ACC112 (cell line): ENCODE results near the gene ULK3.

Experiments
- H2AFZ ChIP-seq: fragments of 200-600 bp; sonication (generic); one replicate; pipeline ENCODE4 v1.6.0; 2017; ENCODE audit warnings: antibody characterized with exemption, low read length; ENCODE audit not compliant: unreplicated experiment
- H3K27ac ChIP-seq: fragments of 200-600 bp; sonication (generic); 2 replicates; pipeline ENCODE4 v1.5.1; 2014; ENCODE audit warnings: low read depth, mild to moderate bottlenecking, antibody characterized with exemption, low read length, moderate library complexity
- H3K27me3 ChIP-seq: fragments of 200-600 bp; sonication (generic); 2 replicates; pipeline ENCODE4 v1.6.1; 2014; ENCODE audit warnings: mild to moderate bottlenecking, antibody characterized with exemption, low read length, moderate library complexity, mixed read lengths; ENCODE audit not compliant: insufficient read depth
- H3K36me3 ChIP-seq: fragments of 200-600 bp; sonication (generic); 2 replicates; pipeline ENCODE4 v1.6.1; 2016; ENCODE audit warnings: mild to moderate bottlenecking, antibody characterized with exemption, low read length, moderate library complexity, mixed read lengths; ENCODE audit not compliant: insufficient read depth
- H3K4me1 ChIP-seq: fragments of 200-600 bp; sonication (generic); one replicate; pipeline ENCODE4 v1.6.1; 2016; ENCODE audit warnings: low read length, mixed read lengths; ENCODE audit not compliant: insufficient read depth, unreplicated experiment, control insufficient read depth
- H3K4me3 ChIP-seq: fragments of 200-600 bp; sonication (generic); 2 replicates; pipeline ENCODE4 v1.5.1; 2014; ENCODE audit warnings: mild to moderate bottlenecking, low read depth, low read length
- H3K79me2 ChIP-seq: fragments of 200-600 bp; sonication (generic); one replicate; pipeline ENCODE4 v1.6.0; 2016; ENCODE audit warnings: low read length; ENCODE audit not compliant: control insufficient read depth, unreplicated experiment, insufficient read depth

Gene ULK3

DNA sequence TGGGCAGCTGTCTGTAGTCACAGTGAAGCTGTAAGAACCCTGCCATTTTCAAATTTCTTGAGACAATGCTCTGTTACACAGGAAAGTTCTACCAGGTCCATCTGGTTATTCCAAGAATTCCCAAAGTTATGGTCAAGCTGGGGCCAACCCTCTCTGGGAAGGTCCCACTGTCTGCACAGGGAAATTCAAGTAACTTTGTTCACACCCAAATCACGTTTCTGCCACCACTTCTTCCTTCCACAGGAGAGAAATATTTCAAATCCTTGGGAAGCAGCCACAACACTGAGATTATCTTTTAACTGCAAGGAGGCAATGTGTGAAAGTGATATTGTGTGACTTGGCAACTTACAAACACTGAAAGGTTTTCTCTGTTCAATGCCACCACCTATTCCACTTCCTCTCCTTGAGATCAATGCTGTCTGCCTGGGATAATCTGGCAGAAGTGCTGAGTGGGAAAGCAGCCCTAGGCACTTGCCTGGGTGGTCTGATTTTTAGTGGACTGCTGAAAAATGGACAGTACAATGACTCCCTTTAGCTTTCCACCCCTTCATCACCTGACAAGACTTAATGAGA, 24.6 kb upstream of the ULK3 start:
- Histone ChIP-seq H3K4me1 (peaks cover 10% of the 10 kb centered on the region), H3K4me3 (no peak overlapping the region), H3K79me2 (peaks cover 57% of the 10 kb centered on the region), H3K36me3 (peaks cover 9% of the 10 kb centered on the region; the same call in 1 of the 2 replicates), H2AFZ (no peak overlapping the region), H3K27me3 (no peaks in the 10 kb centered on the region), H3K27ac (no peak overlapping the region)

DNA sequence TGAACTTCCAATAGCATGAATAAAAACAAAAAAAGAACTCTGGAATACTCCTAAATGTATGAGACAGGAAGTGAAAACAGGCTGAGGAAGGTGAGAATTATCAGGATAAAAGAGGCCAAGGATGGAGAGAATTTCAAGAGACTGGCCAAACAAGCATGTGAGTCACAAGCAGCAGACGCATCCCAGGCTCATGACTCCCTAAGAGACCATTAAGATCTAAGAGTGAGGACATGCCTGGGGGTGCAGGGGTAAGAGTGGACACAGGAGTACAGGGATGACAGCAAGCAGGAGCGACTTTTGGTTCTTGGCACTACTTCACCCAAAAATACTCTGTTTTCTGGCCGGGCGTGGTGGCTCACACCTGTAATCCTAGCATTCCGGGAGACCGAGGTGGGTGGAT, 23.1 kb upstream of the ULK3 start:
- H2AFZ ChIP-seq = no peak overlapping the region
- no peak overlapping the region for H3K27ac ChIP-seq
- H3K4me3 ChIP-seq = no peak overlapping the region
- H3K79me2 ChIP-seq = peaks cover 48% of the 10 kb centered on the region
- H3K27me3 ChIP-seq = no peaks in the 10 kb centered on the region
- H3K4me1 ChIP-seq = peaks cover 10% of the 10 kb centered on the region
- H3K36me3 ChIP-seq = peaks cover 9% of the 10 kb centered on the region; the same call in 1 of the 2 replicates

DNA sequence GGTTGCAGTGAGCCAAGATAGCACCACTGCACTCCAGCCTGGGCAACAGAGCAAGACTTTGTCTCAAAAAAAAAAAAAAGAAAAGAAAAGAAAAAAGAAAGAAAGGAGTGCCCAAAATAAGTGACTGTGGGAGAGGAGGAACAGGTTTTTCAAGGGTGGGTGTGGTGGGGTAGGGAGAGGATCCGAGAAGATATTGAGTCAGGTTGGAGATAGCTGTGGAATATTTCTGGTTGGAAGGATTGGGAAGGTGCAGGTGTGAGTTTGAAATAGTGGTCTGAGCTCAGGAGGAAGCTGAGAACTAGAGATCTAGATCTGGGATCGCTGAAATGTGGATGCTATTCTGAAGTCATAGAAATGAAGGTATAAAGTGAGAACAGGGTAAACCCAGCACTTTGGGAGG, 22.4 kb upstream of the ULK3 start:
- H3K27me3 ChIP-seq = no peaks in the 10 kb centered on the region
- H3K36me3 ChIP-seq = peaks cover 9% of the 10 kb centered on the region; the same call in 1 of the 2 replicates
- no peak overlapping the region for H2AFZ ChIP-seq
- H3K4me3 ChIP-seq = no peak overlapping the region
- peaks cover 40% of the 10 kb centered on the region for H3K79me2 ChIP-seq
- peaks cover 10% of the 10 kb centered on the region for H3K4me1 ChIP-seq
- no peak overlapping the region for H3K27ac ChIP-seq

DNA sequence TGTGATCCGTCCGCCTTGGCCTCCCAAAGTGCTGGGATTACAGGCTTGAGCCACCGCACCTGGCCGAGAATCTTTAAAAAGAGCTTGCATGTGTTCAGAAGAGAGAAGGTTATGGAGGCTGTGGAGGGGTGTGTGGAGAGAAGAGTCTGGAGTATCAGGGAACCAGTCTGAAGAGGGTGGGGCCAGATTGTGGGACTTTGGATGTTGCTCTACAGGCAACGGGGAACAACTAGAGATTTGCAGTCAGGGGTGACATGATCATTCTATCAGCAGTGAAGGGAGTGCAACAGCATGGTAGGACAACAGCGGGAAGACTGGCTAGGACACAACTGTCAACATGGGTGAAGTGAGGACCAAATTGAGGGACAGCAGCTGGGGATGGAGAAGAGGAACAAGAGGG, 21.3 kb upstream of the ULK3 start:
- H3K27ac ChIP-seq = no peak overlapping the region
- H2AFZ ChIP-seq = no peak overlapping the region
- peaks cover 10% of the 10 kb centered on the region for H3K4me1 ChIP-seq
- H3K4me3 ChIP-seq = no peak overlapping the region
- no peaks in the 10 kb centered on the region for H3K27me3 ChIP-seq
- H3K79me2 ChIP-seq = peaks cover 34% of the 10 kb centered on the region
- H3K36me3 ChIP-seq = peaks cover 9% of the 10 kb centered on the region; the same call in 1 of the 2 replicates

DNA sequence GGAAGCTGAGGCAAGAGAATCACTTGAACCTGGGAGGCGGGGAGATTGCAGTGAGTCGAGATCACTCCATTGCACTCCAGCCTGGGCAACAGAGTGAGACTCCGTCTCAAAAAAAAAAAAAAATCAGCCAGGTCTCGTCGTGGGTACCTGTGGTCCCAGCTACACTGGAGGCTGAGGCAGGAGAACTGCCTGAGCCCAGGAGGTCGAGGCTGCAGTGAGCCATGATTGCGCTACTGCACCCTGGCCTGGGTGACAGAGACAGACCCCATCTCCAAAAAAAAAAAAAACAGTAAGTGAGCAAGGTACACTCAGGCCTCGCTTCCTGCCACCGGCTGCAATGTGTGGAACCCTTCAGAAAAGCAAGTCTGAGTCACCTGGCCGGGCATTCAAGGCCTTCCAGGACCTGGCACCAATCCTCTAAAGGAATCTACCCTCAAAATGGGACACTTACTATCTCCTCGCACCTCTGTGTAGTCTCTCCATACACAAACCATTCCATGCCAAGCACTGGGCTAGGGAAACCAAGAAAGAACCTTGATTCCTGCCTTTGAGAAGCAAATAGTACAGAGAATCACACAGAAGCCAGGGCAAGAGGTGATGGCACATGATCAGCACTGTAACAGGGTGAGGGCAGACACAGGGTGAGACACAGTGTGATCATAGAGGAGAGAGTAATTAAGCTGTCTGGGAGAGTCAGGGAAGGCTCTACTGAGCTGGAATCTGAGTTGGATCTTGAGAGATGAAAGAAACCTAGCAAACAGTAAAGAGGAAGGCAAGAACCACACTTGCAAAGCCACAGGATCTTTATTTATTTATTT, 20.5 kb upstream of the ULK3 start:
- H3K79me2 ChIP-seq = peaks cover 32% of the 10 kb centered on the region
- no peak overlapping the region for H3K4me3 ChIP-seq
- no peak overlapping the region for H3K27ac ChIP-seq
- H3K4me1 ChIP-seq = peaks cover 10% of the 10 kb centered on the region
- H2AFZ ChIP-seq = no peak overlapping the region
- peaks cover 9% of the 10 kb centered on the region; the same call in 1 of the 2 replicates for H3K36me3 ChIP-seq
- H3K27me3 ChIP-seq = no peaks in the 10 kb centered on the region

DNA sequence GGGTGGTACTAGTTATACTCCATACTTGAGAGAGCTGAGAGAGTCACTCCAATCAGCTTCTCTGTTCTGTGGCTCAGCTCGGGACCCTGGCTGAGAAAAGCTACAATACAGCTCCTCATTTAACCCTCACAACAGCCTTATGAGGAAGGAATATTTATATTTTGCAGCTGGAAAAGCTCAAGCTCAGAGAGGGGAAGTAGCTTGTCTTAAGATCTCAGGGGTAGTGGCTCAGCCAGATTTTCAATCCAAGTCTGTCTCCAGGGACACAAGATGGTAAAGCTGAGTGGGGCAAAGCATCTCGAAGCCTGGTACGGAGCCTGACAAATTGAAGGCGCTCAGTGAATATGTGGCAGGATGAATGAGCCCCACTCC, 15.4 kb upstream of the ULK3 start:
- no peaks in the 10 kb centered on the region for H3K27me3 ChIP-seq
- H3K79me2 ChIP-seq = peaks cover 12% of the 10 kb centered on the region
- H3K36me3 ChIP-seq = no peaks in the 10 kb centered on the region
- H2AFZ ChIP-seq = no peak overlapping the region
- peaks cover 1% of the 10 kb centered on the region for H3K4me1 ChIP-seq
- H3K27ac ChIP-seq = no peak overlapping the region
- H3K4me3 ChIP-seq = no peak overlapping the region

DNA sequence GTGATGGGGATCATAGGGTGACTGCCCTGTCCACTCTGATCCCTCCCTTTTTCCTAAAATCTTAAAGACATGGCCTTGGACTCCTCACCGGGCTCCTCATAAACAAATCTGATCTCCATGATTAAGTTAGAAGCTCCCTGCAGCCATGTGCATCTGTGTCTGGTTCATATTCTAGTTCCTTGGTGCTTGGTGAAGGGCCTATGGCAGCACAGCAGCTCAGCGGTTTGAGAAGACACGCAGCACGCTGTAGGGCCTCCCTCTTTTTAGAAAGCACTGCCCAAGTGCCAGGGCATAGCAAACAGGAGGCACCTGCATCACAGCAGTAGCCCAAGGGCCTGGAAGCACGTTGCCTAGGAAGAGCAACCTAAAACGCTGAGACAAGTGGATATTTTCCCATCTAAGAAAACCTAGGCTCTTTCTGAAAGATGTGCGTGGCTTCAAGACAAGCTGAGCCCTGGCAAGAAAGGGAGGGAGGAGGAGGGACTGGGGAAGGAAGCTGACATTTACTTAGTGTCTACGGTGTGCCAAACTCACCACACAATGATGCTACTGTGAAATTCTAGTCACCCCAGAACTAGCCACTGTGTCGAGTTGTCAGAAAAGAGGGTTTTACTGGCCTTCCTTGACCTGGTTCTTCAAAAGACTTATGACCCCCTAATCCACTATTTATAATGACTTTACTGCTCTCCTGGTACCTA, 14.9 kb upstream of the ULK3 start:
- Histone ChIP-seq H3K4me1 (no peaks in the 10 kb centered on the region), H3K36me3 (no peaks in the 10 kb centered on the region), H2AFZ (no peak overlapping the region), H3K27me3 (no peaks in the 10 kb centered on the region), H3K4me3 (no peak overlapping the region), H3K79me2 (peaks cover 12% of the 10 kb centered on the region), H3K27ac (no peak overlapping the region)

DNA sequence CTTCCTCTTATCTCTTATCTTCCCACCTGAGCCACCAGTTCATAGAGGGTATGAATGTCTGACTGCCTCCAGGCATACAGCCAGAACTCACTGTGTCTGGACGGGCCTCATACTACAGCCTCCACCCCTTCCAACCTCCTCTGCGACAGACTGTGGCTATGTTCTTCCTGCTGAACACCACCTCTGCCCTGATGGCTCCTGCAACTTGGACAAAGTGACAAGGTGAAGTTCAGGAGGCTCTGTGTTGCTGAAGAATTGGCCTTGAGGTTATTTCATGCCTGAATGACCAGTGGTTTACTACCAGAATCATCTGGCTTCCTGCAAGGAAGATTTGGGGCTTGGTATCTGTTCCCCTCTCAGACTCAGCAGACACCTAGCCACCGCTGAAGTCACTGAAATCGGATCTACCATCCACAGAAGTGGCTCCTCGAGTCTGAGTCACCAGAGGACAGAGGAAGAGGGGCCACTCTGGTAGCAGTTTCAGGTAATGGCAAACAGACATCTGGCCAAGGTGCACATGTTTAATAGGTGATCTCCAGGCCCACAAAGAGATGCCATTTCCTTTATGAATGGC, 14.2 kb upstream of the ULK3 start:
- Histone ChIP-seq H2AFZ (no peak overlapping the region), H3K4me3 (no peak overlapping the region), H3K79me2 (peaks cover 12% of the 10 kb centered on the region), H3K27ac (no peak overlapping the region), H3K36me3 (peaks cover 3% of the 10 kb centered on the region; the same call in 1 of the 2 replicates), H3K4me1 (no peaks in the 10 kb centered on the region), H3K27me3 (no peaks in the 10 kb centered on the region)

DNA sequence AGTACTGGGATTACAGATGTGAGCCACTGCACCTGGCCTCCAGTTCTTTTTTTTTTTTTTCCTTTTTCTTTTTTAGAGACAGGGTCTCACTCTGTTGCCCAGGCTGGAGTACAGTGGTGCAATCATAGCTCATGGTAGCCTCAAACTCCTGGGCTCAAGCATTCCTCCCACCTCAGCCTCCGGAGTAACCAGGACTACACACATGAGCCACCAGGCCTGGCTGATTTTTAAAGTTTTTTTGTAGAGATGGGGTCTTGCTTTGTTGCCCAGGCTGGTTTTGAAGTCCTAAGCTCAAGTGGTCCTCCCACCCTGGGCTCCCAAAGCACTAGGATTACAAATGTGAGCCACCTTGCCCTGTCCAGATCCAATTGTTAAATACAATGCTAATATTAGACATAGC, 13.6 kb upstream of the ULK3 start:
- Histone ChIP-seq H3K27me3 (no peaks in the 10 kb centered on the region), H3K4me1 (no peaks in the 10 kb centered on the region), H3K36me3 (peaks cover 3% of the 10 kb centered on the region; the same call in 1 of the 2 replicates), H3K27ac (no peak overlapping the region), H2AFZ (no peak overlapping the region), H3K4me3 (no peak overlapping the region), H3K79me2 (peaks cover 12% of the 10 kb centered on the region)

DNA sequence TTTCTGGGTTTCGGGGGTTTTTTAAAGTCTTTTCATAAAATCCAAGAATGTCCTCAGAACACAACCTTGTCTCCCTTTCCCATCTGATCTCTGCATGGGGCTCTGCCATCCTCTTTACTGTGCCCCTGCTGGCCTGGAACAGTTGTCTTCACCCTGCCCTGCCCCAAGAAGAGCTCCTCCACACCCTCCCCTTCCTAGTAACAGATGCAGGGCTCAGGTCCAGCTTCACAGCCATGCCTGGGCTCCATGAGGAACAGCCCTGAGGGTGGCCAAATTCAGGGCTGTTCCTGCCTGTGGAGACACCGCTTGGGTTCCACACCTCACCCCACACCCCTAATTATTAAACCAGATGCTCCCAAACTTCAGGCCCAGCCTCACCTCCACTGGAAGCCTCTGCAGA, 12.9 kb upstream of the ULK3 start:
- H3K36me3 ChIP-seq = peaks cover 3% of the 10 kb centered on the region; the same call in 1 of the 2 replicates
- H3K27ac ChIP-seq = no peak overlapping the region
- peaks cover 12% of the 10 kb centered on the region for H3K79me2 ChIP-seq
- H2AFZ ChIP-seq = no peak overlapping the region
- no peak overlapping the region for H3K4me3 ChIP-seq
- H3K4me1 ChIP-seq = no peaks in the 10 kb centered on the region
- no peaks in the 10 kb centered on the region for H3K27me3 ChIP-seq
